Stimulated activated CD4-positive, alpha-beta T cell treated with anti-CD3 and anti-CD28 coated beads, Interleukin-12 subunit alpha, Interleukin-12 subunit beta, amount 100 ng/mL, for 4 hours (primary cell): ENCODE data around the gene RAX2.
A peak's percentile ranks its signal among the peaks of the same experiment; 100 is the strongest.

Source experiments
- DNase-seq: peaks from one replicate; pipeline ENCODE4 v3.0.0-alpha.2; 2020

Gene RAX2

DNA sequence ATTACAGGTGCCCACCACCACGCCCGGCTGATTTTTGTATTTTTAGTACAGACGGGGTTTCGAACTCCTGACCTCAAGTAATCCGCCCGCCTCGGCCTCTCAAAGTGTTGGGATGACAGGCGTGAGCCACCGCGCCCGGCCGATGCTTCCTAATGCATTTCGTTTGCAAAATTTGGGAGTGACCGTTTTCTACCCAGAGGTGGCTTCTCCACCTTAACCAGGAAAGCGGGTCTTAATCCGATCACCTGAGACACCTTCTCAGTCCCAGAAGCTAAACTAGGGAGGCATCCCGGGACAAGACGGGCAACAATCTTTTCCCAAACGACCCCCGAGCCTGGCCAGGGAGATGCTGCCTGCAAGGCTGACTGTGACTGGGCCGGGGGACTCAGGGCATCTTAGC is 29.0 kb upstream of the RAX2 start:
- DNase-seq, result no peak

DNA sequence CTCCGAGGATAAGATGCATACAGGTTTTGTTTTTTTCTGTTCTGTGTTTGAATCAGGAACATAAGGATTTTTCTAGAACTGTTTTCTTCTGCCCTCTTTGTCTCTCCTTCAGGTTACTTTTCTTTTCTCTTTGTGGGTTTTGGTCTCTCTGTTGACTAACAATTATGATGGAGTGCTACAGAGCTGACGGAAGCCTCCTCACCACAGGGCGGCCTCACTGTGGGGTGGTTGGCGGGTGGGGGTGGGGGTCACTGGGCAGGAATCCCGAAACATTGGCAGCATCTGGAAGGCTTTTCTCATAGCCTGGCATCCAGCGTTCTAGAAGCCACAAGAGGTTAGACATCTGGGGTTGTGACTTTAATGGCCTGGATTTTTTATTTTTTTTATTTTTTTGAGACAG is 26.1 kb upstream of the RAX2 start:
- DNase-seq, result no peak

DNA sequence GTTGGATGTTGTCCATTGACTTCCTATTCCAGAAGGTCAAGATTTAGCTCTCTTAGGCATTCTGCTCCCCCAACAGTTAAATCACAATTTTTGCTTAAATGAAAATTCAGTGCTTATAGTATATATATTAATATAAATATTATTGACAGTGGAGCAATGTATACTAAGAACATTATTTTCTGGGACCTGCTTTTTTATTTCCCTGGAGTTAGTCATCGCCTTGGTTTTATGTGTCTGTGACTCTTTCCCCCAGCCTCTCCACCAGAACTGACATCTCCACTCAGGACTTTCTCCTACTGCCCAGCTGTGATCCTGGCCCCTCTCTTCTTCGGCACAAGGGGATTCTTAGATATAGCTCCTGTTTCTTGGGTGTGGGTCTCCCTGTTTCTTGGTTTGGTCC is 24.3 kb upstream of the RAX2 start:
- DNase-seq, result no peak

DNA sequence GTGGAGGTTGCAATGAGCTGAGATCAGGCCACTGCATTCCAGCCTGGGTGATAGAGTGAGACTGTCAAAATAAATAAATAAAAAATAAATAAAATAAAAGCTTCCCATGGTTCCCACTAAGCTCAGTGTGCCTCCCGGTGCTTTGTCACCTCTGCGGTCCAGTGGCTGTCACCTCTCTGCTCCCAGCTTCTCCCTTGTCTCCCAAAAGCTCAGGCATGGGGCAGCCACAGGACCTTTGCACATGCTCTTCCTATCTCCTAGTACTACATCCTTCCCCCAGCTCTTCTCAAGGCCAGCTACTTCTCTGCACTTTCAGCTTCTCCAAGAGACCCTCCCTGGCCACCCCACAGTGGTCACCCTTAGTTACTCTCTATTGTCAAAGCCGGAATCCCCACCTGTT is 21.8 kb upstream of the RAX2 start:
- no peak for DNase-seq

DNA sequence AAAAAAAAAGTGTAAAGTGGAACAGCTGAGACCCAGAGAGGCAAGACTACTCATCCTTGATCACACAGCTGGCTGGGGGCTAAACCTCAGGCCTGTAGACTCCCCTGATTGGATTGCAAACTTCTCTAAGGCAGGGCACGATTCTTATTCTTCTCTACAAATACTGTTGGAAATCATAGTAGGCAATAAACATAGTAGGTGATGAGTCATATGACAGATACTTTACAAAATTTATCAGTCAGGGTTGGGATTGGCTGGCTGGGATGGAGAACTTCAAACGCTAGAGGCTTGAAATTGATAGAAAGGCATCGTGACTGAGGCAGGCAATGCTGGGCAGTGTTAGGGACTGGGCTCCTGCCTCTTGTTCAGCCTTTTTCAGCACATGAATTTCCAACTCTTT is 20.1 kb upstream of the RAX2 start:
- DNase-seq, result no peak

DNA sequence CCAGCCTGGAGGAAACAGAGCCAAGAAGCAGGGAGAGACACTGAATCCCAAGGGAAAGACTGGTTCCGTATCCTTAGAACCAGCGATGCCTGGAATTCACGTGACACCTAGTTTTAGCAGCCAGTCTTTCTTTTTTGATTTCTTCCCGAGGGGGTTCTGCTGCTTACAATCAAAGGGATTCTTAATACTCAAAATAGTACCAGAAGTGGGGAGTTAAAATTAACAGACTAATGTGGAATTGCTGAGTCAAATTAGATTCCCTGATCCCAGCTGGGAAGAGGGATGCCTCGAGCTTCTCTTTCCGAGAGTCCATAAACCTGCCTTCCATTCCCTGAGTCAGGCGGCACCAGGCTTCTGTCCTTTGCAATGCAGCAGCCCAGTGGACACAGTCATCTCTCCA is 18.9 kb upstream of the RAX2 start:
- no peak for DNase-seq

DNA sequence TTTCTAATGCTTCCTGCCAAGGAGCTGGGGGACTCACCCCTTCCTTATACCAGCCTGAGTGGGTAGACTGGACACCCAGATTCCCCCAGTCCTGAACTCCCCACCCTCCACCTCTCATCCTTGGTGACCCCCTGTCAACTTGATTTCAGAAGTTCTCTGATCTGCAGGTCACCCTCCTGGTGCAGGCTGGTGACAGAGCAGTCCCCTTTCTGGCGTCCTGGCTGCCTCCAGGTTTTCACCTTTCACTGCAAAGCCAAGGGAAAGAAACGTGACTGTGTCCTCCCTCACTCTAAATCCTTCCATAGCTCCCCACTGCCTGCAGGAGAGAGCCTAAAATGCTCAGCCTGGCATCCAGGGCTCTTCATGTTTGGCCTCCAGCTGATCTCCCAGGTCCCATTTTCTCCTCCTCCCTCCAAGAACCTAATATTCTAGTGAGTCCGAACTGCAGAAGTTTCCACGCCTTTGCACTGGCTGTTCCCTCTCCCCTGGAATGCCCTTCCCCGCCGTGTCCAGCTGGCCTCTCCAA is 18.2 kb upstream of the RAX2 start:
- DNase-seq, result no peak

DNA sequence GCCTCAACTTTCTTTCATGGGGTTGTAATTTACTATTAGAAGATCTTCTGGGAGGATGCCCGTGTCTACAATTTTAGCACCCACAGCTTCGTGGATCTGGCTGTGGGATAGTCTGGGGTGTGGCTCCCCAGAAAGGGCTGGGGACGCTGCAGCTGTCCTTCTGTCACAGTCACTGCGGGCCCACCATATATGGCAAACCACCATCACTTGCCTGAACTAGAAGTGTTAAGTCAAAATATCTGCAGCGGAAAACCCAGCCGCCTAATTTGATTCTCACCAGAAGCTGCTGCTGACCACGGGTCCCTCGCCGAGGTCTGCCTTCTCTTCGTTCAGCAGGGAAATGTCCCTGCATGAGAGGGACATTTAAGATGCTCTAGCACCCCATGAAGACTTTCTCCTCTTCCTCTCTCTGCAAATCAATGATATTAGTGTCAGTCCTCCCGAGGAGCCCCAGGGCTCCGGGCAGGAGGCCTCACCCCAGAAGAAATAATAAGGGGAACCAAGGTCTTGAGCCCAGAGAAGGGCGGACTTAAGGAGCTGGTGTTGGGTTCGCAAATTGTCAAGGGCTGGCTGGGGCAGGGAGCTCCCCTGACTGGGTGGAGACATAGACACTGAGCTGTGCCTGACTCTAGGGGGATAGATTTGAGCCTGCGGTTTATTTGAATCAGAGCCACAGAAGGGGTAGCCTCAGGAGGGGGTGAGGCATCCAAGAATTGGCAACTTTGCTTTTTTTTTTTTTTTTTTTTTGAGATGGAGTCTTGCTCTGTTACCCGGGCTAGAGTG is 17.2 kb upstream of the RAX2 start:
- no peak for DNase-seq

DNA sequence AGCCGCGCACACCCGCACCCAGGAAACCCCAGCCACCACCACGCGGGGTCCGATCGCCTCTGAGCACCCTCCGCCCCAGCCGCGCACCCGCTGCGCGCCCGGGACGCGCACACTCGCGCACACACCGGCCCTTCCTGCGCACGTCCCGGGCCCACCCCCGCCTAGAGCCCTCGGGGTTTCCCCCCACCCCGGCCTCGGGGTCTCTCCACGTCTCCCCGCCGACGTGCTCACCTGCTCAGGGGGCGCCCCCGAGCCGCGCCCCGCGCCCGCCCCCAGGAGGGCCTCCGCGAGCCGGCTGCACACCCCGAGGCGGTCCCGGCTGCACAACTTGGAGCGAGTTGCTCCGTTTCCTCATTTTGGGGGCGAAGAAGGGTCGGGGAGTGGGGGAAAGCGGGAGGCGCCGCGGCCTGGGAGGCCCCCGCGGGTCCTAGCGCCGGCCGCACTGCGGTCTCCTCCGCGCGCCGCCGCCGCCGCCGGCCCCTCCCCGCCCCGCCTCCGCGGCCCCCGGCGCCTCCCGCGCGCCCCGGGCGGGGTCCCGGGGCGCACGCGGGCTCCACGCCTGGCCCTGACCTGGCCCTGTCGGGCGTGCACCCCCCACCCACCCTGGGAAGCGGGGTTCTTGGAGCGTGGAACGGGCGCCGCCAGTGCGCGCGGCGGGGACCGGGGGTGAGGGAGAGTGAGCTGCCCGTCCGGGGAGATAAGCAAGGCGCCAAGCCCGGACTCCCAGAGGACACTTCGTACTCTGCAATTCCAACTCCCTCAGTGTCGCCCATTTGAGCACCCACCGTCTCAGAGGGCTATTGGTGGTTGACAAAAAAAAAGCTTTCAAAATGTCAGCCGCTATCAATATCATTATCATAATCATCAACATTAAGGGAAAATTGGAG is 14.2 kb upstream of the RAX2 start, which contains the start of gene MATK:
Gene MATK (minus strand): TSS at position 444 of the 887 bp plus-strand sequence. CDS start 1,246 bp downstream, outside the sequence.
- DNase-seq, result peak; percentile 41

DNA sequence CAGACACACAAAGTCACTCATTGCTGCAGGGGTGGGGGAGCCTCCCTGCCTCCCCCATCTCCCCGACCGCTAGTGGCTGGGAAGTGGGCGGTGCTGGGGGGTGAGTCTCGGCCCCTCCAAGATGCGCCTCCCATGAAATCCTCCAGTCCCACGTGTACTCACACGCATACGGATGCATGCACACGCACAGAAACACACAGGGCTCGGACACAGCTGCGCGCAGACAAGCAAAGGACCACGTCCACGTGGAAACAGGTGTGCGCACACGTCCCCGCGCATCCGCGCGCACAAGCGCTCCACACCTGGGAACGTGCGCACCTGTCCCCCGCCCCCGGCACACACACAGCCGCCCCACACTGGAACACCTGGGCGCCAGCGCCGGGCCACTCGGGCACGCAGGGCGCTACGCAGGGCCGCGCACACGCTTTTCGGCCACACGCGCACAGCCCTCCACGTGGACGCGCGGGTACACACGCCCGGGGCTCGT is 13.5 kb upstream of the RAX2 start:
- peak; percentile 38 for DNase-seq

DNA sequence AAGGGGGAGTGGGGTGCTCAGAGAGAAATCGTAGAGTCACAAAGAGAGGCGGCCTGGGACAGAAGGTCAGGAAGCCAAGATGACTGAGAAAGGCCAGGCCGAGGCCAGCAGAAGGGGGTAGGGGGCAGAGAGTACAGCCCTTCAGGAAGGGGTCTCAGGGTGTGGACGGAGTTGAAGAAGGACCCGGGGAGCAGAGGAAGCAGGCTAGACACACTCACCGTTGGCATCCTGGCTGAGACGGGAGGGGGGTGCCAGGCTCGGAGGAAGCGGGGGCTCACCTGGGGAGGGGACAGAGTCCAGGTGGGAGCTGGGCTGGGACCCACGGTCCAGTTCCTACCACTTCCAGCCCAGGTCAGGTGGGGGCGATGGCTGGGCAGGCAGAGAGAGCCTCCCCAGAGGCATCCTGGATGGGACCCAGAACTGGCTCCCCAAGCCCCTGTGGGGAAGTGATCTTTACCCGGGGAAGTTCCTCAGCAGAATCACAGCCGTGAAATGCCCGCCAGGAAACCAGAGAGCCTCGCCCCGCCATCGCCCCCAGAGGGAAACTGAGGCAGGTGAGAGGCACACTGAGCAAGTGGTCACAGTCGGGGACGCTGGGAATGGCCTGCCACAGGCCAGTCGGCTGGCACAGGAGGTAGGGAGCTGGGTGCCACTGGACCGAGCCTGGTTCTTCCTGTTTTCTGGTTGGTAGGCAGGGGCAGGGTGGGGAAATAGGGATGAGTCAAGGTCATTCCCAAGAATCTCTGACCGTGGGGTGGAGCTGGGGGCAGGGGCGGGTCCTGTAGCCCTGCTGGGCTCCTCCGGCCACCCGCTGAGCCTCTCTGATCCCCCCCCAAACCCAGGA is 12.8 kb upstream of the RAX2 start:
- DNase-seq, result no peak

DNA sequence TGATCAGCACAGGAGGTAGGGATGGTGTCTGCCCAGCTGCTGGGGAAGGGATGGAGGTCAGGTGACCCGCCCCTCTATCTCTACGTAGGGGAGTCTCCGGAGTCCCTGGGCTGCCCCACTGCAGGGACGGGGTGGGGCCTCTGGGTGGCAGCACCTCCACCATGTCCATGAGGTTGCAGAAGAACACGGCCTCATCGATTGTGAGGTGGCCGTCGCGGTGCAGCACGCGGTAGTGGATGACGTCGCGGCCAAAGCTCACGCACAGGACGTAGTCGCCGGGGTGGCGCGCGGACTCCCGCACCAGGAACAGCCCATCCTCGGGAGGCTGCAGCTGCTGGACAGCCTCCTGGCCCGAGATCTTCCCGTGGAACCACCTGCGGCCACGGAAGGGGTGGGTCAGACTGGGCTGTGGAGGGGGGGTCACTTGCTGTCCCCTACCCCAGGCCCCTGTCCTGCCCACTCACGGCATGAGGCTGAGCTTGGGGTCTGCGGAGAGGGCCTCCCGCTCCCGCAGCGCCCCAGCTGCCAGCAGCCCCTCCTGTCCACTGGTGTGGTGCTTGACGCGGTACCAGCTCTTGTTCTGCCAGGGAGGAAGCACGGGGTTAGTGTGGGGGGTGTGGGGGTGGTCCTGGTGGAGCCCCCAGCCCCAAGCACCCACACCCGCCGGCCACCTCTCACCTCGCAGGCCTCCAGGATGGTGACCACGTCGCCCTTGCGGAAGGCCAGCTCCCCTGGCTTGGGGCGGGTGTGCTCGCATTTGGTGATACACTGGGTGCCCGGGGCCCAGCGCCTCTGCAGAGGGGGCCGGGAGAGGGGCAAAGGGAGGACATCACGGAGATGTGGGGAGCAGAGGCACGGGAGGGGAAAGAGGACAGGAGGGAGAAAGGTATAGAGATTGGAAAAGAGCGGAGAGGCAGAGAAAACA is 11.9 kb upstream of the RAX2 start:
- DNase-seq, result peak; percentile 44

DNA sequence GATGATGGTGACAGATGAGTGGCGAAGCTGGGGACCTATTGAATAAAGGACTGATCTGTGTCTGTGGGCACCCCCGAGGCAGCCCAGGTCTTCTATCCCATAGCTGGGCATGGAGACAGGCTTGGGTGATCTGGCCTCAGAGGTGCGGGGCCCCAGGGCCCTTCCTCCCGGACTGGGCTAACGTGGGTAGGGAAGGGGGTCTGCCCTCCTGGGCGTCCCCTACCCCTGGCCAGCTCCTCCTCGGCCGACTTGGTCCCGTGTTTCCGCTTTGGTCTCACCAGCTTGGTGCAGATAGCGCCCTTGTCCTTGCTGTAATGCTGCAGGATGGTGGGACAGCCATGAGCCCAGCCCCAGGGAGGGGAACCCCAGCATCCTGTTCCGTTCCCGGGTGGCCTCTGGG is 10.9 kb upstream of the RAX2 start:
- DNase-seq, result no peak

DNA sequence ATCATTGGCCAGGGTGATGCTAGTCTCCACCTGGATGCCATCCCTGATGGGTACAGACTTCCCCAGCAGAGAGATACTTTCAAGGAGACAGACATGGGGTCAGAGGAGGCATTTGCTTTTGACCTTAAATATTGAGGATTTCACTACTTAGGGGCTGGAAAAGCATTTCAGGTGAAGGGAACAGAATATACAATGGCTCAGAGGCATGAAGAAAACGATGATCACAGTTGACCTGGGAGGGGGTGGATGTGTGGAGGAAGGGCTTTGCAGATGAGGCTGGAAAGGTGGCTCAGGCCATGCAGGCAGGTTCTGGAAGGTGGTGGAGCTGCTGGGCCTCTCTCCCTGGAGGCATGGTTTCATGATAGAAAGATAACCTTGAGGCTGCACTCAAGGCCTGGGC is 10.3 kb upstream of the RAX2 start:
- no peak for DNase-seq

DNA sequence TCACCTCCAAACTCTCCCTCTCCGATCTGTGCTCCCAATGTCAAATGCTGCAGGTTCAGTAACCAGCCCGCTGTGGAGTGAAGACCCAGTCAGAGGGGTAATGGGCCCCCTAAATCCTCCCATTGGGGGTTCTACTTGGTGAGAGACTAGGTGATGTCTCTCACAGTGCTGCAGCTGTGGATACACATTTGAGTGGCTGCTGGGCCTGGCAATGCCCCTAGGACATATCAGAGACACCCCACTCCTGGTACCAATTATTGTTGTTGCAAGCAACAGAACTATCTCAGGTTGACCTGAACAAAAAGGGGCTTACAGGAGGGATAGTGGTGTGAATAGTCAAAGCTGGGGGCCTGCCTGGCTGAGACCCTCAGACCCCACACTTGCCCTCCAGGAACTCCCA is 9.6 kb upstream of the RAX2 start:
- no peak for DNase-seq

DNA sequence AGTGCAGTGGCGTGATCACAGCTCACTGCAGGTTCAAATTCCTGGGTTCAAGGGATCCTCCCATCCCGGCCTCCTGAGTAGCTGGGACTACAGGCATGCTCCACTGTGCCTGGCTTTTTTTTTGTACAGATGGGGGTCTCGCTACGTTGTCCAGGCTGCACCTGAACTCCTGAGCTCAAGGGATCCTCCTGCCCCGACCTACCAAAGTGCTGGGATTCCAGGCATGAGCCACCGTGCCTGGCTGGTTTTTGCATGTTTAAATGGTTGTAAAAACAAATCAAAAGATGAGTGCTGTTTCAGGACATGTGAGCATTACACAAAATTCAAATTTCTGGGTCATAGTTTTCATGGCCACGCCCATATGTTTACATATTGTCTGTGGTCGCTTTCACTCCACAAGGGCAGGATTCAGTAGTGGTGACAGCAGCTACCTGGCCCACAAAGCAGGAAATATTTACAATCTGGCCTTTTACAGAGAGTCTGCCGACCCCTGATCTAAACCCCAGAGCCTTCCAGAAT is 8.8 kb upstream of the RAX2 start:
- DNase-seq, result no peak

DNA sequence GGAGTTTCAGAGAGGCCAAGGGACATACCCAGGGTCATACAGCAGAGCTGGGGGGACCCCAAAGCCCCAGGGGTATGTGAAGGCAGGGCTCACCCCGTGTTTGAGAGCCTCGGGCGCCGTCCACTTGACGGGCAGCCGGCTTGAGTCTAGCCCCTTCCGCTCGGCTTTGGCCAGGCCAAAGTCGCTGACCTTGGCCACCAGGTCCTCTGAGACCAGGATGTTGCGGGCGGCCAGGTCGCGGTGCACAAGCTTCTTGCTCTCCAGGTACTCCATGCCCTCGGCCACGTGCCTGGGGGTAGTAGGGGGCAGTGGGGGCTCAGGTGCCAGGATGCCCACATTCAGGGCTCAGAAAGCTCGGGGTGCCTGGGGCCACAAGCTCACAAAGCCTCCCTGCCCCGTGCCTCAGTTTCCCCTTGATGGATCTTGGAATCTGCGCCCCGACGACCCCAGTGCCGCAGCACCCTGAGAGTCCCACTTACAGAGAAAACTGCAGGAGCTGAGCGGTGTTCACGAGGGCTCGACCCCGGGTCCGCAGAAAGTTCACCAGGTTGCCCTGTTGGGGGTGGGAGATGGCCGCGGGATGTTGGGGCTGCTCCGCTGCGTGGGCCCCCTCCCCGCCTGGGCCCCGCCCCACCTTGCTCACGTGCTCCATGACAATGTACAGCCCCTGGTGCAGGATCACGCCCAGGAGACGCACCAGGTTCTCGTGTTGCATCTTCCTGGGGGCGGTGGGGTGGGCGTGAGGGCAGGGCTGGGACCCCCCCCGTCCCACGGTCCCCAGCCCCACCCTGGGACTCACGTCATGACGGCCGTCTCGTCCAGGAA is 7.1 kb upstream of the RAX2 start:
- DNase-seq, result no peak

DNA sequence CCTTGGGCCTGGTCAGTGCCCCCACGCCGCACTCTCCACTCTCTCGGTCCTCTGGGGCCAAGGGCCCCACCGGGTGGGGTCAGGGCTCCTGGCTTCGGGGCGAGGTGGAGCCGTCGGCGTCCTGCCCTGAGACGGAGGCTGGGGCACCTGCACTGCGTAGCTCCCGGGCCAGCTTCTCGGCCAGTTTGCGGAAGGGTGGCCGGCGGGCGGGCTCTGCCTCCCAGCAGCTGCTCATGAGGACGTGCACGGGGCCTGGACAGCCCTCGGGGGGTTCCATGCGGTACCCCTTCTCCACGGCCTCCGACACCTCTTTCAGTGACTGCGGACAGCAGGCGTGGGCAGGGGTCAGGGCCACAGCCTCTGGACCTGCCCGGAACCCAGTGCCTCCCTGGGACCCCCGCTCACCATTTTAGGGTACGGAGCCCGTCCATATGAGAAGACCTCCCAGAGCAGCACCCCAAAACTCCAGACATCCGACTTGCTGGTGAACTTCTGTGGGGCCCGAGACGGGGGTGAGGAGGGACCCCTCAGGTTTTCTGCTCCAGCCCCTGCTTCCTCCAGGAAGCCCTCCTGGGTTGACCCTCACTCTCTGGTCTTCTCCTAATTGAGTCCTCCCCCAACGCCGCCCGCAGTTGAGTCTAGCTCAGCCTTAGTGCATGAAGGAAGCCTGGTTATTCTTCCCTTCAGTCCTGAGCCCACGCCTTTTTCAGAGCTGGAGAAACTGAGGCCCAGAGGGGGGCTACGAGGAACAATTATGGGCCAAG is 6.3 kb upstream of the RAX2 start:
- DNase-seq, result no peak

DNA sequence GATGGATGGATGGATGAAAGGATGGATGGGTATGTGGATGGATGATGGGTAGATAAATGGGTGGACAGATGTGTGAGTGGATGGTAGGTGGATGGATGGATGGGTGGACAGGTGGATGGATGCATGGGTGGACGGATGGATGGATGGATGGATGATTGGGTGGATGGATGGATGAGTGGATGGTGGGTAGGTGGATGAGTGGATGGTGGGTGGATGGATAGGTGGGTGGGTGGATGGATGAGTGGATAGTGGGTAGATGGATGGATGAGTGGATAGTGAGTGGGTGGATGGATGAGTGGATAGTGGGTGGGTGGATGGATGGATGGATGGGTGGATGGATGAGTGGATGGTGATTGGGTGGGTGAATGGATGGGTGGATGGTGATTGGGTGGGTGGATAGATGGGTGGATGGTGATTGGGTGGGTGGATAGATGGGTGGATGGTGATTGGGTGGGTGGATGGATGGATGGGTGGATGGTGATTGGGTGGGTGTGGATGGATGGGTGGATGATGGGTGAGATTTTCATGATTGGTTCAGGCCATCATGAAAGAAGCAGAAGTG is 4.5 kb upstream of the RAX2 start:
- DNase-seq, result no peak
